SK-N-SH (cell line): Measurements from ENCODE around the gene FYN. TPM values are rescaled to one million over a fixed set of nuclear protein-coding genes. Genes with fewer than 3 reads are reported as not detected.

Source experiments
- CTCF ChIA-PET: fragments of 300-600, 350-600 bp; formaldehyde crosslinking; extraction: SDS; loops from one replicate; lab custom pipeline; 2021; lab: Yijun Ruan, JAX
- POLR2A ChIA-PET: fragments of 350-600 bp; sonication (Branson Sonifier 250); formaldehyde crosslinking; extraction: SDS; loops from one replicate; lab custom pipeline; 2020; ENCODE audit warnings: antibody characterized with exemption, inconsistent platforms; lab: Yijun Ruan, JAX
- DNase-seq: peaks from one replicate; pipeline ENCODE4 v3.0.0; 2012
- H2AFZ ChIP-seq: fragments of 200-600 bp; sonication (generic); 2 replicates; pipeline ENCODE4 v1.8.1; 2016; ENCODE audit warnings: antibody characterized with exemption, mild to moderate bottlenecking, low read depth
- H3F3A ChIP-seq: fragments of 200-600 bp; sonication (generic); replicated peaks from 2 replicates; pipeline ENCODE3; 2016; ENCODE audit warnings: antibody characterized with exemption, mild to moderate bottlenecking; ENCODE audit not compliant: insufficient read depth
- H3K27ac ChIP-seq, 2 experiments: fragments of 200-500 bp in 1 of 2; fragments of 200-600 bp in 1 of 2; sonication (Bioruptor generic) in 1 of 2; sonication (generic), shearing (Covaris generic) in 1 of 2; 2 replicates each; pipeline versions ENCODE4 v1.5.1 to v1.6.1; 2014 to 2016; ENCODE audit warnings: low read depth in 2 of 2, inconsistent platforms in 1 of 2, low read length in 1 of 2, mild to moderate bottlenecking in 1 of 2, mixed read lengths in 1 of 2
- H3K27me3 ChIP-seq: fragments of 200-600 bp; sonication (generic), shearing (Covaris generic); 2 replicates; pipeline ENCODE4 v1.6.1; 2016; ENCODE audit warnings: mixed run types; ENCODE audit not compliant: insufficient read depth
- H3K36me3 ChIP-seq, 2 experiments: fragments of 200-500 bp in 1 of 2; fragments of 200-600 bp in 1 of 2; sonication (Bioruptor generic) in 1 of 2; sonication (generic) in 1 of 2; replicated peaks in 1 of 2; 2 replicates each; pipeline versions ENCODE3 to v1.5.1; 2014 to 2016; ENCODE audit warnings: low read length in 1 of 2, mild to moderate bottlenecking in 1 of 2; ENCODE audit not compliant: insufficient read depth in 2 of 2, control insufficient read depth in 1 of 2
- H3K4me1 ChIP-seq, 2 experiments: fragments of 200-500 bp in 1 of 2; fragments of 200-600 bp in 1 of 2; sonication (Bioruptor generic) in 1 of 2; sonication (generic), shearing (Covaris generic) in 1 of 2; 2 replicates each; pipeline versions ENCODE4 v1.5.1 to v1.6.1; 2014 to 2016; ENCODE audit warnings: low read depth in 1 of 2, low read length in 1 of 2, mixed run types in 1 of 2; ENCODE audit not compliant: insufficient read depth in 2 of 2, control insufficient read depth in 1 of 2
- H3K4me2 ChIP-seq: fragments of 200-600 bp; sonication (generic), shearing (Covaris generic); 2 replicates; pipeline ENCODE4 v1.6.1; 2017; ENCODE audit warnings: mixed run types
- H3K4me3 ChIP-seq, 2 experiments: fragments of 200-500 bp in 1 of 2; fragments of 200-600 bp in 1 of 2; sonication (Bioruptor generic) in 1 of 2; sonication (generic), shearing (Covaris generic) in 1 of 2; 2 replicates each; pipeline versions ENCODE4 v1.5.1 to v1.8.1; 2014 to 2016; ENCODE audit warnings: low read depth in 2 of 2, inconsistent platforms in 1 of 2, low read length in 1 of 2, mild to moderate bottlenecking in 1 of 2, mixed read lengths in 1 of 2, moderate library complexity in 1 of 2
- H3K79me2 ChIP-seq: fragments of 200-600 bp; sonication (generic); 2 replicates; pipeline ENCODE4 v1.8.1; 2017; ENCODE audit warnings: mild to moderate bottlenecking; ENCODE audit not compliant: insufficient read depth
- H3K9ac ChIP-seq: fragments of 200-600 bp; sonication (generic); 2 replicates; pipeline ENCODE4 v1.6.1; 2017; ENCODE audit warnings: mixed run types
- H3K9me2 ChIP-seq: fragments of 200-600 bp; sonication (generic); 2 replicates; pipeline ENCODE4 v1.6.1; 2017; ENCODE audit warnings: mixed run types
- H3K9me3 ChIP-seq: fragments of 200-600 bp; sonication (generic); 2 replicates; pipeline ENCODE4 v1.6.1; 2017; ENCODE audit warnings: mixed run types, mild to moderate bottlenecking, moderate library complexity
- H4K20me1 ChIP-seq: fragments of 200-600 bp; sonication (generic); 2 replicates; pipeline ENCODE4 v1.6.1; 2017; ENCODE audit warnings: mild to moderate bottlenecking, mixed run types; ENCODE audit not compliant: insufficient read depth
- CHD2 ChIP-seq: fragments of 150-350 bp; IDR thresholded peaks from 2 replicates; pipeline ENCODE4 v1.6.1; 2018; ENCODE audit warnings: low read length; ENCODE audit not compliant: partially characterized antibody
- CTCF ChIP-seq: fragments of 200-600 bp; sonication (generic); IDR thresholded peaks from 2 replicates; pipeline ENCODE4 v1.6.1; 2017; ENCODE audit warnings: antibody characterized with exemption, mild to moderate bottlenecking, moderate library complexity
- EZH2phosphoT487 ChIP-seq: fragments of 200-600 bp; sonication (generic); IDR thresholded peaks from 2 replicates; pipeline ENCODE4 v1.6.1; 2017; ENCODE audit warnings: low read depth, mixed run types, mild to moderate bottlenecking, antibody characterized with exemption, moderate library complexity, borderline replicate concordance
- FOSL2 ChIP-seq: IDR thresholded peaks from 2 replicates; pipeline ENCODE4 v1.4.0; 2012; ENCODE audit warnings: low read depth, mild to moderate bottlenecking, moderate library complexity, borderline replicate concordance
- FOXM1 ChIP-seq: IDR thresholded peaks from 2 replicates; pipeline ENCODE4 v1.4.0; 2012; ENCODE audit warnings: low read depth, mild to moderate bottlenecking
- GABPA ChIP-seq: IDR thresholded peaks from 2 replicates; pipeline ENCODE4 v1.4.0; 2012; ENCODE audit warnings: low read depth, mild to moderate bottlenecking
- GATA2 ChIP-seq: sonication (generic); formaldehyde crosslinking; IDR thresholded peaks from 2 replicates; pipeline ENCODE4 v1.5.0; 2020; ENCODE audit warnings: mild to moderate bottlenecking, missing genetic modification reagents
- NRF1 ChIP-seq: IDR thresholded peaks from 2 replicates; pipeline ENCODE4 v1.6.1; 2012; ENCODE audit warnings: low read depth, mild to moderate bottlenecking, low read length
- PBX3 ChIP-seq: IDR thresholded peaks from 2 replicates; pipeline ENCODE4; 2012
- RAD21 ChIP-seq: IDR thresholded peaks from 2 replicates; pipeline ENCODE4 v1.6.1; 2012; ENCODE audit warnings: mild to moderate bottlenecking, low read length
- RCOR1 ChIP-seq: fragments of 150-350 bp; IDR thresholded peaks from 2 replicates; pipeline ENCODE4 v1.6.1; 2017; ENCODE audit warnings: antibody characterized with exemption, low read length
- RFX5 ChIP-seq: IDR thresholded peaks from 2 replicates; pipeline ENCODE4 v1.6.1; 2012; ENCODE audit warnings: mild to moderate bottlenecking, improper control_type of control experiment, low read length
- TAF1 ChIP-seq: IDR thresholded peaks from 2 replicates; pipeline ENCODE4 v1.6.1; 2012; ENCODE audit warnings: low read depth, mild to moderate bottlenecking, low read length, moderate library complexity, borderline replicate concordance
- TCF12 ChIP-seq: IDR thresholded peaks from 2 replicates; pipeline ENCODE4 v1.4.0; 2012
- WGBS: methylation state at CpG from one replicate; pipeline ENCODE4 v1.1.6; 2017; ENCODE audit warnings: low lambda C conversion rate; 5-methylcytosine and 5-hydroxymethylcytosine counted together
- polyA plus RNA-seq, 3 experiments: library from polyadenylated mRNA; depleted of rRNA; stranded (reverse); fragments of >200 nt; gene quantifications; 2 replicates each; pipeline ENCODE4 v1.2.3, GENCODE V29; 2012
- TF ChIP-seq, protein P1 (sequence below): IDR thresholded peaks from 2 replicates; pipeline ENCODE4 v1.6.1; 2012; ENCODE audit warnings: mild to moderate bottlenecking, low read depth, low read length, moderate library complexity
- TF ChIP-seq, protein P2 (sequence below): IDR thresholded peaks from 2 replicates; pipeline ENCODE4 v1.4.0; 2012; ENCODE audit warnings: low read depth

The FYN gene
- polyA plus RNA-seq, 1 of the 3 experiments (the other 2 are of a cell fraction) = 31.0 TPM

DNA sequence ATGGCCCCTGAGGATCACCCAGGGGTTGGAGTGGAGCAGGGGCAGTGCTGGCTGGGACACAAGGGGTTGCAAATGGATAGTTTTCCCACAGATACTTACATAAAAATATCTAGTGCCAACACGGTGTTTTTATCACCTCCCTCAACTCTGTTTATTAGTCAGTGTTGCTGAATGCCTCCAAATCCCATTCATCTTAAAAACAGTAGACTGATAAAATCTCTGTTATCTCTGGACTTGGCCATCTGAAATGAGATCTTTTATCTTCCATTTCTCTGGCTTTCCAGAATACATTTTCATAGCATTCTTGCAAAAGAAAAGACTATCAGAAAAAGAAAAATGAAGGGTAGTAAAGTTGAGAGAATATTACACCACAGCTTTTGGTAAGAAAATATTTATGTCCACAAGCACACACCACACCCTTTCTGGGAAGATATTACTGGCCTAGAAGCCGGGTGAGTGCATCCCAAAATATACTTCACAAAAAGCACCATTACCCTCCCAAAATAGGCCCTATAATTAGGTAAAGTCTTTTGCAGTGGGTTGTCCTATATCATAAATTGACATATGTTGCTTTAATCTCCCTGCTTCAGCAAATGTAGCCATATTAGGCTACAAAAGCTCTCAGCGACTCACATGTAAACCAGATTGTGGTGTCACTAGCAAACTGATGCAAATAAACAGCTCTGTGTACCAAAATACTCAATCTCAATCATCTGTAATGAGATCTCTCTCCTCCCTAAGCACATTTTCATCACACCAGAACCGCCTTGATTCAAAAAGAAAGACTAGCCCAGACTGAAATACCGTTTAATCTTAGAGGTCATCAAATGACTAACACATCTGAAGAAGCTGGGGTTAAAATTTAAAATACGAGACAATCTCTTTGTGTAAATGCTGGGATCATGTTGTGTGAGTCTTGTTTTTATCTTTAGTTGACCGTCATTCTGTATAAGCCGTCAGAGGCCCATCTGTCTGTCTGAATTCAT is 96.7 kb downstream of the FYN start:
- Histone ChIP-seq H3K4me1 (peaks cover 14 to 31% of the 10 kb centered on the region in 2 experiments; a peak in 3 of 4 replicates), H3K27ac (peak overlapping the region in 1 of 2 experiments; percentile 34; a peak in 1 of 4 replicates), H3K36me3 (peaks cover 0 to 3% of the 10 kb centered on the region in 2 experiments)
- TF ChIP-seq FOXM1 (no peak), GATA2 (CRISPR knock-in tag) (peak; percentile 19; the same call in 1 of the 2 replicates), CHD2 (no peak), EZH2phosphoT487 (no peak)
- TF ChIP-seq, all 33 proteins: peak for 1
- no peaks in the 10 kb centered on the region for H3K27me3 ChIP-seq
- no peak overlapping the region for H2AFZ ChIP-seq
- H3F3A ChIP-seq = no peaks in the 10 kb centered on the region
- WGBS = 62% methylated on average over 8 of the region's 8 CpGs
- ChIA-PET POLR2A (no interaction called here), CTCF (interaction anchor here (1.0 to 2.6 kb wide), 5 partner anchors 12 to 82 kb away, joined by 3 to 10 read pairs (median 5); no protein-coding TSS in a partner anchor)
- H3K79me2 ChIP-seq = no peaks in the 10 kb centered on the region; the same call in 1 of the 2 replicates
- H3K9ac ChIP-seq = no peak overlapping the region
- no peaks in the 10 kb centered on the region for H4K20me1 ChIP-seq
- no peak for DNase-seq
- no peak overlapping the region for H3K4me3 ChIP-seq
- H3K4me2 ChIP-seq = no peak overlapping the region
- no peaks in the 10 kb centered on the region for H3K9me2 ChIP-seq
- no peaks in the 10 kb centered on the region for H3K9me3 ChIP-seq

GRCh38 chr6:111775145-111775922 is 97.9 kb downstream of the FYN start:
- Histone ChIP-seq H3K79me2 (no peaks in the 10 kb centered on the region; the same call in 1 of the 2 replicates), H4K20me1 (no peaks in the 10 kb centered on the region), H3K9ac (no peak overlapping the region), H3K4me3 (no peak overlapping the region), H3K36me3 (peaks cover 0 to 8% of the 10 kb centered on the region in 2 experiments), H3K27ac (no peak overlapping the region), H3F3A (no peaks in the 10 kb centered on the region), H3K27me3 (no peaks in the 10 kb centered on the region), H2AFZ (no peak overlapping the region), H3K4me2 (no peak overlapping the region), H3K4me1 (peaks cover 14 to 25% of the 10 kb centered on the region in 2 experiments; a peak in 3 of 4 replicates), H3K9me2 (no peaks in the 10 kb centered on the region), H3K9me3 (no peaks in the 10 kb centered on the region)
- no peak for DNase-seq
- WGBS = 93% methylated on average over 7 of the region's 8 CpGs
- CTCF ChIA-PET = interaction anchor here (1.0 to 2.3 kb wide), 3 partner anchors 8 to 16 kb away, joined by 3 to 7 read pairs (median 4); no protein-coding TSS in a partner anchor
- TF ChIP-seq RFX5 = no peak
- no peak for TF ChIP-seq FOSL2
- TF ChIP-seq TAF1 = no peak
- TF ChIP-seq GABPA = no peak
- TF ChIP-seq RAD21 = no peak
- TF ChIP-seq TCF12 = no peak
- TF ChIP-seq CTCF = no peak
- no peak for TF ChIP-seq RCOR1
- TF ChIP-seq PBX3 = no peak
- TF ChIP-seq NRF1 = no peak
- TF ChIP-seq, protein P1, sequence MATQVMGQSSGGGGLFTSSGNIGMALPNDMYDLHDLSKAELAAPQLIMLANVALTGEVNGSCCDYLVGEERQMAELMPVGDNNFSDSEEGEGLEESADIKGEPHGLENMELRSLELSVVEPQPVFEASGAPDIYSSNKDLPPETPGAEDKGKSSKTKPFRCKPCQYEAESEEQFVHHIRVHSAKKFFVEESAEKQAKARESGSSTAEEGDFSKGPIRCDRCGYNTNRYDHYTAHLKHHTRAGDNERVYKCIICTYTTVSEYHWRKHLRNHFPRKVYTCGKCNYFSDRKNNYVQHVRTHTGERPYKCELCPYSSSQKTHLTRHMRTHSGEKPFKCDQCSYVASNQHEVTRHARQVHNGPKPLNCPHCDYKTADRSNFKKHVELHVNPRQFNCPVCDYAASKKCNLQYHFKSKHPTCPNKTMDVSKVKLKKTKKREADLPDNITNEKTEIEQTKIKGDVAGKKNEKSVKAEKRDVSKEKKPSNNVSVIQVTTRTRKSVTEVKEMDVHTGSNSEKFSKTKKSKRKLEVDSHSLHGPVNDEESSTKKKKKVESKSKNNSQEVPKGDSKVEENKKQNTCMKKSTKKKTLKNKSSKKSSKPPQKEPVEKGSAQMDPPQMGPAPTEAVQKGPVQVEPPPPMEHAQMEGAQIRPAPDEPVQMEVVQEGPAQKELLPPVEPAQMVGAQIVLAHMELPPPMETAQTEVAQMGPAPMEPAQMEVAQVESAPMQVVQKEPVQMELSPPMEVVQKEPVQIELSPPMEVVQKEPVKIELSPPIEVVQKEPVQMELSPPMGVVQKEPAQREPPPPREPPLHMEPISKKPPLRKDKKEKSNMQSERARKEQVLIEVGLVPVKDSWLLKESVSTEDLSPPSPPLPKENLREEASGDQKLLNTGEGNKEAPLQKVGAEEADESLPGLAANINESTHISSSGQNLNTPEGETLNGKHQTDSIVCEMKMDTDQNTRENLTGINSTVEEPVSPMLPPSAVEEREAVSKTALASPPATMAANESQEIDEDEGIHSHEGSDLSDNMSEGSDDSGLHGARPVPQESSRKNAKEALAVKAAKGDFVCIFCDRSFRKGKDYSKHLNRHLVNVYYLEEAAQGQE = no peak
- TF ChIP-seq, protein P2, sequence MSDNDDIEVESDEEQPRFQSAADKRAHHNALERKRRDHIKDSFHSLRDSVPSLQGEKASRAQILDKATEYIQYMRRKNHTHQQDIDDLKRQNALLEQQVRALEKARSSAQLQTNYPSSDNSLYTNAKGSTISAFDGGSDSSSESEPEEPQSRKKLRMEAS = no peak
- POLR2A ChIA-PET = no interaction called here
